ENCODE results near the gene TRIM15.

The TRIM15 gene

DNA sequence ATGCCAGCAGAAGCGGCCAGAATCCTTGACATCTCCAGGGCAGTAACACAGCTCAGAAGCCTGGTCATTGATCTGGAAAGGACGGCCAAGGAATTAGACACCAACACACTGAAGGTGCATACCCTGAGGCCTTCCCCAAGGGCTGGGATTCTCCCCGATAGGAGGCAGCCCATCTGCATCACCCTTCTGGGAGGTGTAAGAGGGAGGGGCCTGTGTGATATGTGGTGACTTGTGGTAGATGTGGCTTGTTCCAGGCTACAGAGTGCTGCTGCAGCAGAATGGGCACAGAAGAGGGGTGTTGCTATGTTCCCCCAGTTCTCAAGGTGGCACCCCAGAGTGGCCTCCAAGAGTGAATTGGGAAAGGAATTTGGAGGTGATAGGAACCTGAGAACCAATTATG lies 16.2 kb upstream of the TRIM15 start:
- no peak for DNase-seq

GRCh38 chr6:30149234-30149633 lies 14.1 kb upstream of the TRIM15 start:
- DNase-seq, result no peak

DNA sequence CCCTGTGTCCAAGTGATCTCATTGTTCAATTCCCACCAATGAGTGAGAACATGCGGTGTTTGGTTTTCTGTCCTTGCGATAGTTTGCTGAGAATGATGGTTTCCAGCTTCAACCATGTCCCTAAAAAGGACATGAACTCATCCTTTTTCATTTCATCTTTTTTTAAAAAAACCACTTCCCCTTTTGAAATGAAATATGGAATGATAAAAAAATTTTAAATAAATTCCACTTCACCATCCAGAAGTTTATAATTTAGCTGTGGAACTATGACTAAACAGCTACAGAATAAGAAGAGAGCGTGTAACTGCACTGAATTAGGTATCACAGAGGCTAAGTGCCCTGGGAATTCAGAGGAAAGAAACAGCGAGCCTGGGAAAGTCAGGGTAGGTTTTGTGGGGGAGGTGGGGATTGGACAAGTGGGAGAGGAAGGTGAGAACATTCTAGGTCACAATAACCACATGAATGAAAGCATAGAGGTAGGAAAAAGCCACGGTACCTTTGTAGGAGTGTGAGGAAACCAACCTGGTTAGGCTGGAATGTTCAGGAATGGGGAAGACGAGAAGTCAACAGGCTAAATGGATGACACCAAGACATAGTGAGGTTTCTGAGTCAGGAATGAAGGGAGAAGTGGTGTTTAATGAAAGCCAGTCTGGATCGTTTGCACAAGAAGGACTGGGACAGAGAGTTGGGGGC lies 13.3 kb upstream of the TRIM15 start:
- DNase-seq, result no peak

DNA sequence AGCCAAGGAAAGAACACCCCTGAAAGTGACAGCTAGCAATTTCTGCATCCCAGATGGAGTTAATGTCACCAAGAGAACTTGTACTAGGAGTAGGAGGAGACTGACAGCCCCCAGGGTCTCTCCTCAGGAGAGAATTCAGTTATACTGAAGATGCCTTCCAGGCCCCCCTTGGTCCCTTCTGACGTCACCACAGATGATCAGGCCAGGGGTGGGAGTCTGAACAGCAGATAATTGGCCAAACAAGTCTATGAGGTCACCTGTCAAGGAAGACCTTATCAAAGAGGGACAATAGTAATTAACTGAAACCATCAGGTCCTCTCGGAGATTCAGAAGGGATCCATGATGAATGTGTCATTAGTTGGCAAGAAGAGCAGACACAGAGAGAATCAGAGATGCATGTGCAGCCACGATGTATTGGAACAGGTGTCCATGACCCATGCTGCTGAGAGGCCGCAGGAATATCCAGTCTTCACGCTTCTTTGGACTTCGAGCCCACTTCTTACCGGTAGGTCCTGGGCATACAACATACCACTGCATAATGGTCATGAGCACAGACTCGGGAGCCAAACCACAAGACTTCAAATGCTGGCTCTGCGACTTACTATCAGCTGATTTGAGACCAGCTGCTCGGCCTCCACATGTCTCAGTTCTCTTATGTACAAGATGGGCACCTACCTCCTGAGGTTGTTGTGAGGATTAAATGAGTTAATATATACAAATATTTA lies 12.5 kb upstream of the TRIM15 start:
- no peak for DNase-seq

DNA sequence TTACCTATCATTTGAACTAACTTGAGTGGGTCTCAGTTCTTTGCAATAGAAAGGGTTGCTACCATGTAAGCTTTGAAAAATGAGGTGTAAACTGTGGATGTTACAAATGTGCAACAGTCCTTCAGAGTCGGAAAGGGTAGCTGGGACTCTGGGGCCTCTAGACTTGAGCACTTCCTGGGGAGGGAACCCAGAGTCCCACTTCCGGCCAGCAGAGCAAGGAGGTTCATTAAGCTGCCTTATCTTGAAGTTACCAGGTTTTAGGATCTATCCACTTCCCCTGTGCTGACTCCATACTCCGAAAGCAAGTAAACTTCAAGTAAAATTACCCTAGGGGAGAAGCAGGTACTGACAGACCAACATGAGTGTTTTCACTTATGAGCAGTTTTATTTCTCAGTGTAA lies 11.8 kb upstream of the TRIM15 start:
- no peak for DNase-seq

- no peak for DNase-seq
Measured at GRCh38 chr6:30152016-30152673, 11.2 kb upstream of the TRIM15 start.

DNA sequence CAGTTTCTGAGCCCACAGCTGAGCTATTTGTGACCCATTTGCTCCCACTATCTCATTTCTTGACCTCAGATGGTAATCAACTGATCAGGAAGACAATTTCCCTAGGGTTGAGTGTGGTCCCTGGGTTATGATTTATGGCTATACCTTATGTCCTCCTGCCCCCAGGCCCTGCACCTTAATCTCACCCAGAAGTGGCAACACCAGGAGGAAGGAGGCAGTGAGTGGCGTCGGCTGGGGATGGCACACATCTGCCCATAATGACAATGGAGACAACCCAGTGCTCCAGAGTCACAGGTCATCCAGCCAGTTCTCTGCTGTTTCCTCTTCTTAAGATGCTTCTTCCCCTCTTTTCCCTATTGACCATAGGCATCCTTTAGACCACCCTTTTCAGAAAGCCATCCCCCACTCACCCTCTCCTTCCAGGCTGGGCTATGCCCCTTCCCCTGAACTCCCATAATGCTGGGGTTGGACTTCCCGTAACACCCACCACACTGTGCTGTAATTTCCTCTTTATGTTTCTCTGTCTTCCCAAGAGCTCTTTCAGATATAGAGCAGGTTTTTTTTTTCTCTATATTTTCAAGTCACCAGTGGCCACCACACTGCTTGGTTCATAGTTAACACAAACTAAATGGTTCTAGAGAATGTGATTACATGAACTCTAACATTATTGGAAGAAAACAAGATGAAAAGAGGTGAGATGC lies 10.3 kb upstream of the TRIM15 start:
- DNase-seq, result no peak

GRCh38 chr6:30154061-30154460 lies 9.3 kb upstream of the TRIM15 start:
- DNase-seq, result no peak

DNA sequence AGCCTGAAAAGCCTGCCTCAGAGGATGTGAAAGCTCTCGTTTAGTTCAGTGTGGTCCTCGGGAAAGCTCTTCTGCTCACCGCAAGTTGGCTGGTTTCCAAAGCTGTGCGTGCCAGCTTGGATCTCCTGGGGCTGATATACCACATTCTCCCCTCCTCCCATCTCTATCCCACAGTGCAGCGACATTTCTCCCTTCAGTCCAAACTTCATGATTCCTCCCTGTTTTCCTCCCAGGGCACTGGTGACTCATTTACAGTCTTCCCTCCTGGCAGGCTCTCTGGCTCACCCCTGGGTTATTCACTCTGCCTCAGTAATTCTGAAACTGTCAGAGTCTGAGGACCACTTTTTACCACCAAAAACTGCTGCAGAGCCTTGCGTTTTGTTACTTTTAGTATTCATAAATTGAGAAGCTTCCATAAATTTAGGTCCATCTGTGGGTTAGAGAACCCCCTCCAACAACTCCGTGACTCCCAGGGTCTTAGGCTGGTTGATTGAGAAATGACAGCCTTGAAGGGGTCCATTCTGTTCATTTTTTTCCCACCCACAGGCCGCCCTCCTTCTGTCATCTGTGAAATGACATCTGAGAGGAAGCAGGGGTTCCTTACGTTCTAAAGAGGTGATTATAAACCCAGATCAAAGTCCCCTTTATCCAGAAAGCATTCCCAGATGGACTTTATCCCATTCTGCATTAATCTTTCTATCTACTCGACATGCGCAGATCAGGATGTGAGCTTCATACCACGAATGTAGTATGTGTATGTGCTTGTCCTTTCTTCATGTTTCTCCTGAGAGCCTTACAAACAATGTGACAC lies 8.4 kb upstream of the TRIM15 start:
- no peak for DNase-seq

- DNase-seq, result no peak
Measured at GRCh38 chr6:30155520-30156261, 7.7 kb upstream of the TRIM15 start.

DNA sequence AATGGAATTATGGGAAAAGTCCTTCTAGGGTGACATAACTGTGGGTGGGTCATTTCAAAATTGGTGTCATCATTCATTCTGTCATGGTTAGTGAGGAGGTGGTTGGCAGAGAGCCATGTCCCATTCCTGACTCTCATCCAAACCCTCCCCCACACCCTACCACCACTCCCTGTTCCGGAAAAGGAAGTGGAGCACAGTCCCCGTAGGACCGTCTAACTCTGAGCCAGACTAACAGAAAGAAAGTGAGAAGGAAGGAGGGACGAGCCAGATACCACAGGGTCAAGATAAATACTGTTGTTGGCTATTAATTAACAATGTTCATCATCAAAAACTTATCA lies 7.1 kb upstream of the TRIM15 start:
- DNase-seq, result no peak

GRCh38 chr6:30156774-30157173 lies 6.6 kb upstream of the TRIM15 start:
- no peak for DNase-seq

- no peak for DNase-seq
Measured at GRCh38 chr6:30157581-30157980, 5.8 kb upstream of the TRIM15 start.

DNA sequence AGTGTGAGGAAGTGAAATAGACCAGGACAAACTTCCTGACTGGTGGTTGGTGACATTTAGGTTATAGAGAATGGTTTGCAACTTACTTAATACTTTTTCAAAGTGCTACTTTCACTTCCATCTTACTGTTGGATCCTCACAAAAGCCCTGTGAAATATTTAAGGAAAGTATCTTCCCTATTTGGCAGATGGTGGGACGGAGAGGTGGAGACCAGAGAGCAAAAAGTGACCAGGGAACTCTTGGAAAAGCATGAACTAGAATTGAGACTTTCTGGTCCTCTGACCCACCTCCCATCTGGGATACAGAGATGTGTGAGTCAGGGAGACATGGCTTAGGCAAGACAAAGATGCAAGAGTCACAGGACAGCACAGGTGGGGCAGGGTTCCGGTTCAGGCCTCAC lies 5.3 kb upstream of the TRIM15 start:
- DNase-seq, result no peak

DNA sequence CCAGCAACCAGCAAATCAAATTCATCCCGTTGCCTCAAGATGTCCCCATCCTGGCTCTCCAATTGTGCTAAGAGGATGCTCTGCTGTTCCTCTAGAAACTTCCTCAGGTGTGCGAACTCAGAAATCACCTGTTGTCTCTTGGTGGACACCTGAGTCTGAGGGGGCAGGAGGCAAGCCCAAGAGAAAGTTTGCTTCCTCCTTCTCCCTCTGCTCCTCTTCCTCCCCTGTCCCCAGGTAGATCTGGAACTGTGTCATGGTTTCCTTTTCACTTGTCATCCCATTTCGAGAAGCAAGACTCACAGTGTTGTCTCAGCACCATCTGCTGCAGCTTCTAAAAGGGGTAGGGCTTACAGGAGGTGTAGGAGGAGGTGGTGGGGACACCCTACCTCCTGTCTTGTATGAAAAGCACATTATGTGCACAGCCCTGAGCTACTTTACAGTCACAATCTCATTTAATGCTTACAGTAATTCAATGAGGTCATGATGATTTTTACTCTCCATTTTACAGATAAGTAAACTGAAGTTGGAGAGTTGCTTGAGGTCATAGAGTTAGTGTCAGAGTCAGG lies 4.8 kb upstream of the TRIM15 start:
- no peak for DNase-seq

- no peak for DNase-seq
Measured at GRCh38 chr6:30160008-30160784, 3.1 kb upstream of the TRIM15 start.

GRCh38 chr6:30160785-30161531 lies 2.4 kb upstream of the TRIM15 start, which contains the start of gene TRIM10:
Gene TRIM10 (minus strand): TSS chr6:30161211. CDS start chr6:30160858, 353 bp downstream.
- DNase-seq, result no peak

DNA sequence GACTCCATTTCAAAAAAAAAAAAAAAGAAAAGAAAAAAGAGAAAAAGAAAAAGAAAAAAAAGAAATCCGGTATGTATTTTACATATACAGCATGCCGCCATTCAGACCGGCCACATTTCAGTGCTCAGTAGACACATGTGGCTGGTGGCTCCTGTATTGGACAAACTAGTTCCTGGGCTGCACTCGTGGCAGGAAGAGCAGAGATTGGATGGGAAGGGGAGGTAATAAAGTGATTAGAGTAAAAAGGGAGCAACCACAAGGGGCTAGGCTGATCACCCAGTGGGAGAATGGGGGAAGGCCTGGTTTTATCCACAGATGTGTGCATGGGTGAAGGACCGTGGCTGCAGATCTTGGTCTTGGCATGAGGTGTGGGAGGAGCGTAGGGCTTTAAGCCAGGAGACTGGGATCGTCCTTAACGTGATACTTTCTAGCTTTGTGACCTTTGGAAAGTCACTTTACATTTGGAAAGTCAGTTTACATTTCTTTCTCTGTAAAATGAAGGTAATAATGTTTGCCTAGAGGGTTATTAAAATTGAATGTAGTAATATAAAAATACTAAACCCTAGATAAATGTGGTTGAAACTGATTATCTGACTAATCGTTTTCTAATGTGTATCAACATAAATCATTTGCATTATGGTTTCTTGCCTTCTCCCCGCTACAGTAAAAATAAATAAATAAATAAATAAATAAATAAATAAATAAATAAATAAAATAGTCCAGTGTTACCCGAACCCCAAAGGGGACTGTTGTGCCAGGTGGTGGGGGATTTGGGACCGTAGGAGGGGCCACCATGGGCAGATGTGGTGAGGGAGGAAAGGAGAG lies 869 bp upstream of the TRIM15 start:
- no peak for DNase-seq
